ENCODE results near the gene SYNGAP1. TPM values are rescaled to one million over a fixed set of nuclear protein-coding genes. Genes with fewer than 3 reads are reported as not detected.

Gene SYNGAP1
- total RNA-seq, 2 donors from 2014 or later = 6.1 to 24.8 TPM

GRCh38 chr6:33439956-33440648 lies 20.2 kb downstream of the SYNGAP1 start:
- WGBS = 73% methylated on average over 9 of the region's 9 CpGs
- intact Hi-C loops (cut with DNase I) = loop anchor here (10.0 kb wide), 1 partner anchor 135 kb away; no protein-coding TSS in a partner anchor
- TF ChIP-seq CTCF (IDR thresholded peaks at IDR 0.05) (no peak), POLR2AphosphoS5 (IDR thresholded peaks at IDR 0.05) (no peak), POLR2A (IDR thresholded peaks at IDR 0.05) (no peak)
- no peak overlapping the region for H3K4me3 ChIP-seq
- H3K27me3 ChIP-seq (replicated peaks; ENCODE audit: insufficient read depth) = no peaks in the 10 kb centered on the region
- H3K36me3 ChIP-seq = peaks cover 2 to 9% of the 10 kb centered on the region in 2 donors
- no peaks in the 10 kb centered on the region for H3K4me1 ChIP-seq (replicated peaks)
- no peak overlapping the region for H3K27ac ChIP-seq
- no peak for DNase-seq (ENCODE audit: low spot score)
- no peaks in the 10 kb centered on the region for H3K9me3 ChIP-seq

- intact Hi-C loops (cut with DNase I) = no loop called here
- no peak for TF ChIP-seq POLR2A (IDR thresholded peaks at IDR 0.05)
- no peak for TF ChIP-seq CTCF (IDR thresholded peaks at IDR 0.05)
- no peak for TF ChIP-seq POLR2AphosphoS5 (IDR thresholded peaks at IDR 0.05)
- Histone ChIP-seq H3K4me3 (no peak overlapping the region), H3K9me3 (no peaks in the 10 kb centered on the region), H3K27me3 (replicated peaks; ENCODE audit: insufficient read depth) (no peaks in the 10 kb centered on the region), H3K27ac (no peak overlapping the region), H3K4me1 (replicated peaks) (no peaks in the 10 kb centered on the region), H3K36me3 (peaks cover 2 to 9% of the 10 kb centered on the region in 2 donors)
- DNase-seq (ENCODE audit: low spot score) = no peak
- 86% methylated on average over 19 of the region's 19 CpGs for WGBS
Observed at GRCh38 chr6:33440649-33441309, 20.9 kb downstream of the SYNGAP1 start.

- H3K27me3 ChIP-seq (replicated peaks; ENCODE audit: insufficient read depth) = no peaks in the 10 kb centered on the region
- no peak for DNase-seq (ENCODE audit: low spot score)
- intact Hi-C loops (cut with DNase I) = no loop called here
- no peaks in the 10 kb centered on the region for H3K9me3 ChIP-seq
- peaks cover 2 to 9% of the 10 kb centered on the region in 2 donors for H3K36me3 ChIP-seq
- H3K27ac ChIP-seq = no peak overlapping the region
- H3K4me3 ChIP-seq = no peak overlapping the region
- 92% methylated on average over 9 of the region's 9 CpGs for WGBS
- TF ChIP-seq POLR2A (IDR thresholded peaks at IDR 0.05) = no peak
- no peak for TF ChIP-seq CTCF (IDR thresholded peaks at IDR 0.05)
- TF ChIP-seq POLR2AphosphoS5 (IDR thresholded peaks at IDR 0.05) = no peak
- no peaks in the 10 kb centered on the region for H3K4me1 ChIP-seq (replicated peaks)
Observed at GRCh38 chr6:33441457-33441856, 21.6 kb downstream of the SYNGAP1 start.

- Histone ChIP-seq H3K4me3 (no peak overlapping the region), H3K4me1 (replicated peaks) (no peaks in the 10 kb centered on the region), H3K27me3 (replicated peaks; ENCODE audit: insufficient read depth) (no peaks in the 10 kb centered on the region), H3K36me3 (peaks cover 2 to 9% of the 10 kb centered on the region in 2 donors), H3K9me3 (no peaks in the 10 kb centered on the region), H3K27ac (no peak overlapping the region)
- no peak for DNase-seq (ENCODE audit: low spot score)
- 86% methylated on average over 8 of the region's 8 CpGs for WGBS
- TF ChIP-seq POLR2A (IDR thresholded peaks at IDR 0.05) (no peak), CTCF (IDR thresholded peaks at IDR 0.05) (no peak), POLR2AphosphoS5 (IDR thresholded peaks at IDR 0.05) (no peak)
- intact Hi-C loops (cut with DNase I) = no loop called here
Observed at GRCh38 chr6:33442283-33442682, 22.4 kb downstream of the SYNGAP1 start.

All from prostate gland (tissue), 2 donors.